H7 (cell line): ENCODE measurements around the gene TMEM50A. TPM values are rescaled to one million over a fixed set of nuclear protein-coding genes. Genes with fewer than 3 reads are reported as not detected.
"Not testable (repeated sequence)": the region's sequence is repeated elsewhere in the genome, so short reads cannot be mapped to it uniquely, and the experiment has no call there.

Source experiments
- DNase-seq: peaks from one replicate; pipeline ENCODE4 v3.0.0; 2012
- H3K27me3 ChIP-seq: 2 replicates; pipeline ENCODE4 v1.6.0; 2011; ENCODE audit warnings: mild to moderate bottlenecking, low read length; ENCODE audit not compliant: control insufficient read depth, insufficient read depth
- H3K36me3 ChIP-seq: replicated peaks from 2 replicates; pipeline ENCODE4 v1.5.1; 2011; ENCODE audit warnings: low read length; ENCODE audit not compliant: control insufficient read depth, insufficient read depth
- H3K4me3 ChIP-seq: 2 replicates; pipeline ENCODE4 v1.5.1; 2011; ENCODE audit warnings: low read depth, mild to moderate bottlenecking, control low read depth, low read length, moderate library complexity; ENCODE audit not compliant: insufficient read depth
- total RNA-seq: library from RNA; depleted of rRNA; stranded (reverse); fragments of >200 nt; shearing (Covaris generic); gene quantifications from 2 replicates; pipeline ENCODE4 v1.2.3, GENCODE V29; 2014; rRNA removed

The TMEM50A gene
- total RNA-seq, 1 experiment from 2014 or later = 79.7 TPM

DNA sequence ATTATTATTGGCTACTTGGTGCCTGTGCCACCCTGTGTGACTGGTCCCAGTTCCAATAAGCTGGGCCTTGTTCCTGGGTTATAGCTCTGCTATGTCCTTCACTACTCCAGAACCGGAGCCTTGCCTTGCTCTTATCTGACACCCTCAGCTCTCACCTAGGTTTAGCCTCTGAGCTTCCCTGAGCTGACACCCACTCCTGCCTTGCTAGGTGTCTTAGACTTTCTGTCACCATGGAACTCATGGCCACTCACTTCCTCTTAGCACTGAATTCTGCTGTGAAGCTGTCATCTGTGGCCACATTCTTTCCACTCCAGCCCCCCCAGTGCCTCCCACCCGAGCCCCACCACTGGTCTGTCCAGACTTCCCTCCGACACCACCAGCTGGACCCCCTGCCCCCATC lies 51.6 kb downstream of the TMEM50A start:
- not testable (repeated sequence) for H3K4me3 ChIP-seq, H3K36me3 ChIP-seq, DNase-seq, H3K27me3 ChIP-seq

DNA sequence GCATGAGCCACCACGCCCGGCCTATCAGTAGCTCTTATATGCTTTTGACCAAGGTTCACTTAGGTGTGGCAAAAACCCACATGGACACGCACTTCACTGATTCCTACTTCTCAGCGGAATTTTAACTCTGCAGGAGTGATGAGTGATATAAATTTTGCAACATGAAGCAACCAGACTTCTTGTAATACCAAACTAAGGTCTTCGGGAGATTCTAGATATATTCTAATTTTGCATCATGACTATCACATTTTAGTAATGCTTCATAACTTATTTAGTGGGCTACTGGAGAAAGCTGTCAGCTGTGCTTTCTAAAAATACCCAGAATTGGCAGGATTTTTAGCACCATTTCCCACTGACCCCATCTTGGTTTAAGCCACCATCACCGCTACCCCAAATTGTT lies 54.7 kb downstream of the TMEM50A start:
- H3K4me3 ChIP-seq = no peak overlapping the region
- no peaks in the 10 kb centered on the region for H3K36me3 ChIP-seq
- no peak for DNase-seq

DNA sequence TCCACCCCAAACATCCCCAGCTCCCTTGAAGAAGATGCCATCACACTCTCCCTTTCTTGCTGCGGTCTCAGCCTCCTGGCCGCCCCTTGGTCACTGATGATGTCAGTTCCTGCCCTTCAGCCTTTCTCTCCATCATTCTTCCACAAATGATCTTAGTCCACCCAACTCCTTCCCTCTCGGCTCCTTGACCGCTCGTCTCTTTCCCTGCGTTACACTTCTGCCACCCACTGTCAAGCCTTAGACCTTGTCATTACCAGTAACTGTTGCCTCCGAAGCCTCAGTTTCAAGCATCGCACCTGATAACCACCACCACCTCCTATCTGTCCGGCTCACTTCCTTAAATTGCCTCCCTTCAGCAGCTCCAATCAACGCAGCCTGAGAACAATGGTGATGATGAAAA lies 59.4 kb downstream of the TMEM50A start:
- H3K36me3 ChIP-seq, DNase-seq, H3K27me3 ChIP-seq, H3K4me3 ChIP-seq: not testable (repeated sequence)

More for the DNA sequence above, 54.7 kb downstream of the TMEM50A start:
- H3K27me3 ChIP-seq = no peaks in the 10 kb centered on the region

DNA sequence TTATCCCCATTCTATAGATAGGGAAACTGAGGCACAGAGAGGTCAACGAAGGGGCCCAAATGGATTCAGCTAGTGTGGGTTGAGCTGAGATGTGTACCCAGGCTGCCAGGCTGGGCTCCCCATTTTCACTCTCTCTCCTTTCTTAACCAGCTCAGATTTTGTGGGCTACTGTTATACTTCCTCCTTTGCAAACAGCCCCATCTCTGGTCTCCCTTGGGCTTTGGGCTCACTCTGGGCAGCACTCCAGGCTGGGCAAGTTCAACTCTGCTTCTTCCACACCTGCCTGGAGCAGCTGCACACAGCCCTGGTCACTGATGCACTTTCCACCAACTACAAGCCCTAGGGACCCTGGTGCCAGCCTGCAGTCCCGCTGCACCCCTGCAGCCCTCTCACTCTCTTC lies 59.9 kb downstream of the TMEM50A start:
- not testable (repeated sequence) for H3K36me3 ChIP-seq, DNase-seq, H3K4me3 ChIP-seq, H3K27me3 ChIP-seq

DNA sequence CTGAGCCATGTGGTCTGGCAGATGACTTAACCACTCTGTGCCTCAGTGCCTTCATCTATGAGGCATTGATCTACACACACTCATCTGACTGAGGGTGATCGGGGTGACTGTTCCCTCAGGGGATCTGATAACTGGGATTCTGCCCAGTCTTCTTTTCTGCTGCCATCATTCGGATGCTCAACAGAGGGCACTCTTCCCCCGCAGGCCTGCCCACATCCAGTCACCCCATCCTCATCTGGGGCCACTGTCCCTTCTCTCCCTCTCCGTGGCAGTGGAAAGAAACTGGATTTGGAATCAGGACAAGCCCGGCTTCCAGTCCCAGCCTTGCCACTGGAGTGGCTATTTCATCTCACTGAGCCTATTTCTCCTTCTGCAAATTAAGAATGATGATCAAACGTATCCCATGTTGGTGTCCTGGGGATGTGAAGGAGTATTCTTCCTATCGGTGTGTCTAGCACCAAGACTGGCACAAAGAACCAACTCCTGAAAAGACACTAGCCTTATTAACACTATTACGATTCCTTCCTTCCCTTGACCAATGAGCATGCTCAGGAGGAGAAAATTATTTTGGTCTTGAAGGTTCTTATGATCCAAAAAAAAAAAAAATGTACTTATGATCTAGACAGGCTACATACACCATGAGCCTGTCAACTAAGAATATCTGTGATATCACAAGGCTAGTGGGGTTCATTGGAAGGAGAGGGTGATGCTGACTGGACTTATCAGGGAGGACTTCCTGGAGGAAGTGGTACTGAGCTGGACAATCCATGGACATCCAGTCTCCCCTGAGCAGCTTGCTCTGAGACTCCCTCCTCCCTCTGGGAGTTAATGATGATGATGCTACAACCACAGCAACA lies 65.0 kb downstream of the TMEM50A start:
- not testable (repeated sequence) for H3K4me3 ChIP-seq, DNase-seq, H3K36me3 ChIP-seq, H3K27me3 ChIP-seq

DNA sequence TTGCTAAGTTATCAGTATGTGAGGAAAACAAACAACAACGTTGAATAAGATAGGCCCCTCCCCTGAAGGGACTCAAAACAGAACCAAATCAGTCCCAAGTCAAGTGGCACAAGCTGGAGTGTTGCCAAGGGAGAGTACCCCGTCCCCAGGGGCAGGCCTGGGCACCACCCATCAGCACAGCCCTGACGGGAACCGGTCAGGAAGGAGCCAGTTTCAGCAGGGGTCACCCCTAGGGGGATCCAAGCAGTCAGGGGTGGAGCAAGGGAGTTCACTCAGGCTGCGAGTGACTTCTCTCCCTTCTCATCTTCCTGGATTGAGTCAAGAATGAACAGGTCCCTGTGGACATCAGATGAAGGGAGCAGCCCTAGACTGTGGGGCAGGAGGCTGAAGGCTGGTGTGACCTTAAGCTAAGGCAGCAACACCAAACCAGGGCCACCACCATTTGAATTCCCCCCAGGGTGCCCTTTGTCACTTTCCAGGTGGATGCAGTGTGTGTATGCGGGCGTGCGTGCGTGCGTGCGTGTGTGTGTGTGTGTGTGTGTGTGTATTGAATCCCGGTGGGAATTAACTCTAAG lies 67.7 kb downstream of the TMEM50A start:
- not testable (repeated sequence) for H3K27me3 ChIP-seq, H3K36me3 ChIP-seq, DNase-seq, H3K4me3 ChIP-seq

DNA sequence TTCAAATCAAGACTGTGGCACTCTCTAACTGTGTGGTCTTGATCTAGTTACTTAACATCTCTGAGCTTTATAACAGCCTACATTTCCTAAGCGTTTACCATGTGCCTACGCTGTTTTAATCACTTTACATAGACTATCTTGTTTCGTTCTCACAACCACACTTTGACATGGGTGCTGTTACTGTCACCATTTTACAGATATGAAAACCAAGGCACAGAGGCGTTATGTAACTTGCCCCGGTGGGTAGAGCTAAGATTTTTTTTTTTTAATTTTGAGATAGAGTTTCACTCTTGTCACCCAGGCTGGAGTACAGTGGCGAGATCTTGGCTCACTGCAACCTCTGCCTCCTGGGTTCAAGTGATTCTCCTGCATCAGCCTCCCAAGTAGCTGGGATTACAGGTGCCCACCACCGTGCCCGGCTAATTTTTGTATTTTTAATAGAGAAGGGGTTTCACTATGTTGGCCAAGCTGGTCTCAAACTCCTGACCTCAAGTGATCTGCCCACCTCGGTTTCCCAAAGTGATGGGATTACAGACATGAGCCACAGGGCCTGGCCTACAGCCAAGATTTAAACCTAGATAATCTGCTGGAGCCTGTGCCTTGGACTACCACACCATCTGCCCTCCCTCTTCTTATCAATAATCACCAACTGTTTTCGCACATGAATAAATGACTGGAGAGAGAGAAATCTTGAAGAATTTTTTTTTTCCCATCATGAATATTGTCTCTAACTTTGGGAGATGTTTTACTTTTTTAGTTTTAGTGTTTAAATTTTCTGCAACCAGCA lies 71.7 kb downstream of the TMEM50A start:
- H3K36me3 ChIP-seq, H3K4me3 ChIP-seq, DNase-seq: not testable (repeated sequence)

More for the DNA sequence above, 71.7 kb downstream of the TMEM50A start:
- not testable (repeated sequence) for H3K27me3 ChIP-seq

Other genes starting within 250 kb of the TMEM50A start
- 36.6 and 58.4 TPM in 2 replicates for gene SYF2, start 105.8 kb upstream of the TMEM50A start, total RNA-seq
- gene RSRP1, start 90.9 kb upstream of the TMEM50A start, total RNA-seq = 62.4 and 92.4 TPM in 2 replicates
- 0.10 and 0.30 TPM in 2 replicates for gene RHD, start 65.8 kb upstream of the TMEM50A start, total RNA-seq
- 0.62 and 0.70 TPM in 2 replicates for gene RHCE, start 82.5 kb downstream of the TMEM50A start, total RNA-seq
- 13.6 and 15.6 TPM in 2 replicates for gene MACO1, start 92.6 kb downstream of the TMEM50A start, total RNA-seq
- gene LDLRAP1, start 205.3 kb downstream of the TMEM50A start, total RNA-seq = 47.0 and 47.9 TPM in 2 replicates